HUES64 (cell line): Measurements from ENCODE around the gene ARF6.

Source experiments
- H3K27ac ChIP-seq: 2 replicates; pipeline ENCODE4 v1.7.0; 2013; ENCODE audit warnings: low read depth, low read length, inconsistent platforms
- H3K27me3 ChIP-seq: 2 replicates; pipeline ENCODE4 v1.6.1; 2013; ENCODE audit warnings: mild to moderate bottlenecking, low read length; ENCODE audit not compliant: insufficient read depth
- H3K36me3 ChIP-seq: 2 replicates; pipeline ENCODE4 v1.6.1; 2013; ENCODE audit warnings: mild to moderate bottlenecking, low read length; ENCODE audit not compliant: insufficient read depth
- H3K4me1 ChIP-seq: 2 replicates; pipeline ENCODE4 v1.6.1; 2013; ENCODE audit warnings: mild to moderate bottlenecking, low read length, moderate library complexity; ENCODE audit not compliant: insufficient read depth
- H3K4me3 ChIP-seq: 2 replicates; pipeline ENCODE4 v1.5.1; 2013; ENCODE audit warnings: mild to moderate bottlenecking, low read length, moderate library complexity
- H3K9ac ChIP-seq: 2 replicates; pipeline ENCODE4 v1.6.1; 2013; ENCODE audit warnings: mild to moderate bottlenecking, low read depth, low read length
- H3K9me3 ChIP-seq: 2 replicates; pipeline ENCODE4 v1.6.1; 2013; ENCODE audit warnings: low read depth, low read length; ENCODE audit not compliant: insufficient read depth
- WGBS: fragments of 150-250, 120-280 bp; methylation state at CpG from one replicate; pipeline ENCODE4 v1.1.7; 2013; ENCODE audit warnings: missing lambda C conversion rate; 5-methylcytosine and 5-hydroxymethylcytosine counted together

ARF6 gene

DNA sequence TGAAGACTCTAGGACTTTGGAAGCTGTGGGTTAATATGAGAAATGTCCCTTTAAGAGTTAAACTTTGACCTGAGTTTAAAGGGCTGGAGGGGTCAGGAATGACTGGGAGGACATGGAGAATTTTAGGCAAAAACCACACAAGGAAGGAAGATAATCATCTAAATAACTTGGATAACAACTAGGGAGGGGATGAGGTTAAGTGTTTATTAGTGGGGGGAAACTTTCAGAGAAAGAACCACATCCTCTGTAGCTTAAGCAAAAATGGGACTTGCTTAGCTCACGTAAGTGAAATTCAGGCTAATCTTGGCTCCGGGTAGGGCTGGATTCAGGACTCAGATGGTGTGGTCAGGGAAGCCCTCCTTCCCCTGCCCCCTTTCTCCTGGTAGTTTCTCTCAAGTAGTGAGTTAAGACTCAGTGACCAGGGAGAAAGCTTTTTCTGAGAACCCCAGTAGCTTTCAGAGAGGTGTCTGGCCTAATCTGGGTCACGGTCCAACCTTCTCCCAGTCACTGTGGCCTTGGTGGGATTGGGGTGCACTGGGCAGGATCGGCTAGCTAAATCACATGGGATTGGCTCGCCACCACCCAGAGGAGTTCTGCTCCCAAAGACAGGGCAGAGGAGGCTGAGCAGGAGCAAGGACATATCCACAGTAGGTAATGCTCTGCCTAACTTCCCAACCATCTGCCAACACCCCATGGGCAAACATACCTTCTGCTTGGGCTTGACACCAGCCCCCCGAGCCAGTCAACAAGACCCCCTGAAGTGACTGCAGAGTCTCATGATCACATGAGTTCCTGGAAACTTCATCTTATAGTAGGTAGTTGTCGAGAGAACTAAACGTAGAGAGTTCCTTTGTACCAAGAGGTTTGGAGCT, 52.8 kb downstream of the ARF6 start:
- 92% methylated on average over 8 of the region's 8 CpGs for WGBS
- Histone ChIP-seq H3K9me3 (no peaks in the 10 kb centered on the region), H3K36me3 (no peaks in the 10 kb centered on the region), H3K9ac (no peak overlapping the region), H3K4me1 (no peaks in the 10 kb centered on the region), H3K27me3 (no peaks in the 10 kb centered on the region), H3K27ac (no peak overlapping the region), H3K4me3 (no peak overlapping the region)
